Stimulated activated CD8-positive, alpha-beta memory T cell treated with anti-CD3 and anti-CD28 coated beads, Interleukin-15, amount 100 ng/mL, for 24 hours (primary cell): ENCODE results near the gene MARCHF4.

Experiments
- DNase-seq: peaks from one replicate; pipeline ENCODE4 v3.0.0-alpha.2; 2020; ENCODE audit warnings: low read depth

Gene MARCHF4

GRCh38 chr2:216350214-216350791 is 22.0 kb downstream of the MARCHF4 start:
- DNase-seq: no peak

GRCh38 chr2:216349366-216349765 is 22.9 kb downstream of the MARCHF4 start:
- DNase-seq: no peak

DNA sequence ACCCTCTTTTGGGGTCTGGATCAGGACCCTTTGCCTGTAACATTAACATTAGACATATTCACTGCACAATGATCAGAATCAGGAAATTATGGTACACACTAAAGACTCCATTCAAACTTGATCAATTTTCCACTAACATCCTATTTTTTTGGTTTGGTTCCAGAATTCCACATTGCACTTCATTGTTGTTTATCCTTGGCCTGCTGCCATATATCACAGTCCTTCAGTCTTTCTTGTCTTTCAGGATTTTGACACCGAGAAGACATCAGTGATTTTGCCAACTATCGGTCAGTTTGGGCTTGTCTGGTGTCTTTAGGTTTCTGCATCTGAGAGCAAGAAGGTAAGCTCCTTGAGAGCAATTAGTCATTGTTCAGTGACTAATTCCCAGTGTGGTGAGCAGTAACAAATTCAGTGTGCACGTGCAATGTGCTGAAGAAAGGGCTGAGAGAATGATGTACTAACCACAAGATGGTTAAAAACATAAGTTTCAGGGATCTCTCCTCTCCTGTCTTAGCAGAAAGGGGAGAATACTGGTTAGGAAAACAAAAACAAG is 23.5 kb downstream of the MARCHF4 start:
- DNase-seq: no peak

DNA sequence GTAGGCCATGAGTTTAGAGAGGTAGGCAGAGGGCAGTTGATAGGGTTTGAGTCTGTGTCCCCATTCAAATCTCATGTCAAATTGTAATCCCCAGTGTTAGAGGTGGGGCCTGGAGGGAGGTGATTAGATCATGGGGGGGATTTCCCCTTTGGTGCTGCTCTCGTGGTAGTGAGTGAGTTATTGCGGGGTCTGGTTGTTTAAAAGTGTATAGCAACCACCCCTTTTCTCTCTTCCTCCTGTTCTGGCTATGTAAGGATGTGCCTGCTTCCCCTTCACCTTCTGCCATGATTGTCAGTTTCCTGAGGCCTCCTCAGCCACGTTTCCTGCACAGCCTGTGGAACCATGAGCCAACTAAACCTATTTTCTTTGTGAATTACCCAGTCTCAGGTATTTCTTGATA is 25.5 kb downstream of the MARCHF4 start:
- no peak for DNase-seq

DNA sequence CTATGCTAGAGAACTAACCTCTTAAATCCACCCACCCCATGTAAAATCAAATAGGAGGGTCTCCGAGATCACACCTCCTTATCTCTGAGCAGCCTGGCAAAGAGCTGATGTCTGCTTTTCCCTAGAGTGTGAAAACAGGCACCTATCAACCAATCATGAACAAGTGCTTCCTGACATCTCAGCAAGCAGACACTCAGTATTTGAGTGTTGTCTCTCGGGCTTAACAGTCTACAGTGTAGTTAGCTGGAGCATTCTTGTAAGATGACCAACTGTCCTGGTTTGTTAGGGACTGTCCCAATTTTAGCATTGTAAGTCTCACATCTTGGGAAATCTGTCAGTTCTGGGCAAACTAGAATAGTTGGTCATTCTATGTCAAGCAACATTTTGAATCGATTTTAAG is 26.4 kb downstream of the MARCHF4 start:
- no peak for DNase-seq

- no peak for DNase-seq
Measured at GRCh38 chr2:216344950-216345300, 27.4 kb downstream of the MARCHF4 start.

GRCh38 chr2:216344206-216344949 is 27.9 kb downstream of the MARCHF4 start:
- no peak for DNase-seq

GRCh38 chr2:216343221-216343980 is 28.9 kb downstream of the MARCHF4 start:
- no peak for DNase-seq

GRCh38 chr2:216341121-216341520 is 31.2 kb downstream of the MARCHF4 start:
- DNase-seq: no peak

GRCh38 chr2:216340280-216340631 is 32.0 kb downstream of the MARCHF4 start:
- DNase-seq: no peak

DNA sequence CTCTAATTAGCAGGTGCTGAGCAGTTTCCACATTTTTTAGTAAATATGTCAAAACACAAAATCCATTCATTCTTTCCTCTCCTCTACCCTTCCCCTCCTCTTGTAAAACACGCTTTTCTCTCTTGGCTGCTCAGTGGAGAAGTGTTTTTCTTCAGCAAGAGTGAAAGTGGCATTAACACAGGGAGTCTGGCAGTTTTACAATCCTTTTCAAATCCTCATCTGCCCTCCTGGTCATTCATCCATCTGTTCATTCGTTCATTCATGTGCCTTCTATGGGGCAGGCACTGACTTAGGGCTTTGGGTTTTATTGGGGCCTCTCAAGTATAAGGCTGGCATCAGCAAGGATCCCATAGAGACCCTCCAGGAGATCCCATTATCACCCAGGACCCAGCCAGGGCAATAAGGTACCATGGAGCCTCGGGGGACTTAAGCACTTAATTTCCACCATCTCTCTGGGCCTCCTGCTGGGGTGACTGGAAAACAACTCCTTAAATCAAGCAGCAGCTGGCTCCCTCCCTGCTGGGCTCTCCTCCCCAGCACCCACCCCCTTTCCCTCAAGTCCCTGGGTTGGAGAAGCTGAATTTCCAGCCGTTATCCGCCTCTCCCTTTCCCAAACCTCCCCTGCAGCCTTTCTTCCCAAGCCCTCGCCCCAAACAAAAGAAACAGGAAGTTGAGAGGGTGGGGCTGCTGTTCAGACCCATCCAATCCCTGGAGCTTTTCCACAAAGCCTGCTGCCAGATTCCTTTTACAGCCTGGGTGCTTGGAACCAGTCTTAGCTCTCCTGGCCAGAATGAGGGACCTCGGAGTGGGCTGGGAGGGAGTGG is 32.6 kb downstream of the MARCHF4 start:
- no peak for DNase-seq

DNA sequence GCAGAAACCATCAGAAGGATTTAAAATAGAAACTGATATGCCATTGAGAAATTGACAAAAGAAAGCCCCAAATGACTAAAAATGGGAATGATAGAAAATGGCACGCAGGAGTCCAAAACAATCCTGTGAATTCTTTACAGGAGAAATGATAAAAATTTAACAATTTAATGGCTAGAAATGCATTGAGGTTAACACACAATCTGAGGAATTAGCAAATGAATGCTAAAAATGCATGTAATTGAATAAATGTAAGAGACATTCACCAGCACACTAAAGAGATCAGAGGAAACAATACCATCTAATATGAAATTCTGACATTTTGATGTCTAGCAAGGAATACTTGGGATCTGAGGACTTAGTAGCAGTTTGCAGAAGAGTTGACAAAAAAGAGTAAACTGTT is 37.0 kb downstream of the MARCHF4 start:
- DNase-seq: no peak

- no peak for DNase-seq
Measured at GRCh38 chr2:216328347-216328746, 43.9 kb downstream of the MARCHF4 start.

- DNase-seq: no peak
Measured at GRCh38 chr2:216327447-216327935, 44.8 kb downstream of the MARCHF4 start.
